RWPE2 (cell line): Measurements from ENCODE around the gene CACNA1B.

Experiments
- ATAC-seq: fragments of 200-7000 bp; cut with Tn5 transposase; 3 replicates; pipeline ENCODE4 v1.9.1; 2021; ENCODE audit warnings: low read depth
- DNase-seq: peaks from one replicate; pipeline ENCODE4 v3.0.0-alpha.2; 2020; ENCODE audit warnings: low spot score
- H3K27ac ChIP-seq: fragments of 450-650 bp; 2 replicates; pipeline ENCODE4 v1.5.1; 2017; ENCODE audit warnings: mild to moderate bottlenecking; ENCODE audit not compliant: poor library complexity, severe bottlenecking
- H3K27me3 ChIP-seq: fragments of 250-450 bp; sonication (Bioruptor Pico); 2 replicates; pipeline ENCODE4 v1.5.1; 2021; ENCODE audit warnings: mild to moderate bottlenecking, moderate library complexity; ENCODE audit not compliant: insufficient read depth, poor library complexity, severe bottlenecking
- H3K36me3 ChIP-seq: fragments of 250-450 bp; sonication (Bioruptor Pico); 2 replicates; pipeline ENCODE4 v1.5.1; 2020; ENCODE audit warnings: low read depth, mild to moderate bottlenecking, moderate library complexity
- H3K4me1 ChIP-seq: fragments of 250-450 bp; sonication (Bioruptor Pico); 2 replicates; pipeline ENCODE4 v1.5.1; 2021; ENCODE audit warnings: mild to moderate bottlenecking, moderate library complexity; ENCODE audit not compliant: insufficient read depth, poor library complexity, severe bottlenecking
- H3K4me3 ChIP-seq: fragments of 250-450 bp; sonication (Bioruptor Pico); 2 replicates; pipeline ENCODE4 v1.5.1; 2021; ENCODE audit warnings: mild to moderate bottlenecking, moderate library complexity; ENCODE audit not compliant: severe bottlenecking
- H3K9me3 ChIP-seq: fragments of 250-450 bp; sonication (Bioruptor Pico); 2 replicates; pipeline ENCODE4 v1.5.1; 2021; ENCODE audit warnings: mild to moderate bottlenecking, moderate library complexity; ENCODE audit not compliant: severe bottlenecking
- CTCF ChIP-seq: fragments of 450-650 bp; IDR thresholded peaks from one replicate; pipeline ENCODE4 v1.5.1; 2017; ENCODE audit warnings: mild to moderate bottlenecking, moderate library complexity; ENCODE audit not compliant: poor library complexity, severe bottlenecking

CACNA1B gene

GRCh38 chr9:138101444-138102234 lies 224.1 kb downstream of the CACNA1B start:
- DNase-seq: no peak
- Histone ChIP-seq H3K36me3 (no peaks in the 10 kb centered on the region), H3K4me3 (no peak overlapping the region), H3K27ac (no peak overlapping the region), H3K9me3 (no peaks in the 10 kb centered on the region), H3K27me3 (no peaks in the 10 kb centered on the region), H3K4me1 (no peaks in the 10 kb centered on the region)
- ATAC-seq: no peak
- no peak for TF ChIP-seq CTCF

- Histone ChIP-seq H3K27me3 (no peaks in the 10 kb centered on the region), H3K4me1 (no peaks in the 10 kb centered on the region), H3K27ac (no peak overlapping the region), H3K9me3 (no peaks in the 10 kb centered on the region), H3K36me3 (no peaks in the 10 kb centered on the region), H3K4me3 (no peak overlapping the region)
- ATAC-seq: no peak
- TF ChIP-seq CTCF: no peak
- peak; percentile 43 for DNase-seq
These were observed 224.9 kb downstream of the CACNA1B start for GRCh38 chr9:138102246-138103051.

GRCh38 chr9:138103111-138103848 lies 225.7 kb downstream of the CACNA1B start:
- Histone ChIP-seq H3K27ac (no peak overlapping the region), H3K27me3 (peaks cover under 1% of the 10 kb centered on the region), H3K36me3 (no peaks in the 10 kb centered on the region), H3K4me3 (no peak overlapping the region), H3K4me1 (no peaks in the 10 kb centered on the region), H3K9me3 (no peaks in the 10 kb centered on the region)
- ATAC-seq (no peak), DNase-seq (no peak)
- TF ChIP-seq CTCF: no peak

- peaks cover 2% of the 10 kb centered on the region for H3K27me3 ChIP-seq
These were observed 226.2 kb downstream of the CACNA1B start for GRCh38 chr9:138103849-138104206.

More at GRCh38 chr9:138103849-138104206, 226.2 kb downstream of the CACNA1B start:
- no peaks in the 10 kb centered on the region for H3K36me3 ChIP-seq
- H3K27ac ChIP-seq: no peak overlapping the region
- DNase-seq: peak; percentile 51
- no peak for ATAC-seq
- H3K4me3 ChIP-seq: no peak overlapping the region
- no peak for TF ChIP-seq CTCF
- no peaks in the 10 kb centered on the region for H3K9me3 ChIP-seq
- H3K4me1 ChIP-seq: no peaks in the 10 kb centered on the region
